ENCODE results near the gene EIF4A3. TPM values are rescaled to one million over a fixed set of nuclear protein-coding genes. Genes with fewer than 3 reads are reported as not detected.
A peak's percentile ranks its signal among the peaks of the same experiment; 100 is the strongest.

EIF4A3 gene
- 100 to 1,000 TPM; 192 to 197 TPM for total RNA-seq

- H3K27ac Mint-ChIP-seq: peak within 1 kb of the TSS; percentile 96
- peaks cover 20% of the 10 kb centered on the region for H3K36me3 Mint-ChIP-seq
- no peaks in the 10 kb centered on the region for H3K9me3 Mint-ChIP-seq
- peak; percentile 97 for DNase-seq
- H3K4me1 Mint-ChIP-seq: peaks cover 39% of the 10 kb centered on the region
- H3K4me3 Mint-ChIP-seq: peak within 1 kb of the TSS; percentile 92
- H3K27me3 Mint-ChIP-seq: no peaks in the 10 kb centered on the region
These were observed at the start of gene EIF4A3 for GRCh38 chr17:80147035-80147822. EIF4A3 (minus strand) TSS chr17:80147128; CDS start chr17:80146961, 167 bp downstream.

GRCh38 chr17:80196652-80197051, 49.7 kb upstream of the EIF4A3 start:
- peaks cover 6% of the 10 kb centered on the region for H3K27me3 Mint-ChIP-seq
- H3K4me1 Mint-ChIP-seq: no peaks in the 10 kb centered on the region
- no peaks in the 10 kb centered on the region for H3K9me3 Mint-ChIP-seq
- no peak overlapping the region for H3K27ac Mint-ChIP-seq
- no peak overlapping the region for H3K4me3 Mint-ChIP-seq
- no peak for DNase-seq
- no peaks in the 10 kb centered on the region for H3K36me3 Mint-ChIP-seq

GRCh38 chr17:80195671-80196529, 49.0 kb upstream of the EIF4A3 start:
- no peaks in the 10 kb centered on the region for H3K9me3 Mint-ChIP-seq
- H3K36me3 Mint-ChIP-seq: no peaks in the 10 kb centered on the region
- no peak overlapping the region for H3K27ac Mint-ChIP-seq
- peak; percentile 45 for DNase-seq
- H3K27me3 Mint-ChIP-seq: peaks cover 7% of the 10 kb centered on the region
- no peaks in the 10 kb centered on the region for H3K4me1 Mint-ChIP-seq
- H3K4me3 Mint-ChIP-seq: no peak overlapping the region

GRCh38 chr17:80195141-80195540, 48.2 kb upstream of the EIF4A3 start:
- Mint-ChIP-seq H3K27me3 (peaks cover 7% of the 10 kb centered on the region), H3K27ac (no peak overlapping the region), H3K36me3 (no peaks in the 10 kb centered on the region), H3K4me3 (no peak overlapping the region), H3K4me1 (no peaks in the 10 kb centered on the region), H3K9me3 (no peaks in the 10 kb centered on the region)
- DNase-seq: no peak

- Mint-ChIP-seq H3K9me3 (no peaks in the 10 kb centered on the region), H3K36me3 (no peaks in the 10 kb centered on the region), H3K27ac (no peak overlapping the region), H3K4me3 (no peak overlapping the region), H3K4me1 (no peaks in the 10 kb centered on the region), H3K27me3 (peaks cover 7% of the 10 kb centered on the region)
- no peak for DNase-seq
These were observed 45.1 kb upstream of the EIF4A3 start for GRCh38 chr17:80191865-80192661.

- no peak overlapping the region for H3K27ac Mint-ChIP-seq
- no peaks in the 10 kb centered on the region for H3K9me3 Mint-ChIP-seq
- DNase-seq: no peak
- no peak overlapping the region for H3K4me3 Mint-ChIP-seq
- H3K36me3 Mint-ChIP-seq: no peaks in the 10 kb centered on the region
- no peaks in the 10 kb centered on the region for H3K4me1 Mint-ChIP-seq
- peaks cover 7% of the 10 kb centered on the region for H3K27me3 Mint-ChIP-seq
These were observed 44.3 kb upstream of the EIF4A3 start for GRCh38 chr17:80191192-80191591.

- no peaks in the 10 kb centered on the region for H3K9me3 Mint-ChIP-seq
- no peaks in the 10 kb centered on the region for H3K4me1 Mint-ChIP-seq
- H3K27ac Mint-ChIP-seq: no peak overlapping the region
These were observed 43.8 kb upstream of the EIF4A3 start for GRCh38 chr17:80190716-80191115.

GRCh38 chr17:80189611-80190010, 42.7 kb upstream of the EIF4A3 start:
- no peak overlapping the region for H3K27ac Mint-ChIP-seq
- H3K9me3 Mint-ChIP-seq: no peaks in the 10 kb centered on the region
- no peak for DNase-seq
- H3K36me3 Mint-ChIP-seq: no peaks in the 10 kb centered on the region
- no peaks in the 10 kb centered on the region for H3K4me1 Mint-ChIP-seq
- H3K4me3 Mint-ChIP-seq: no peak overlapping the region
- H3K27me3 Mint-ChIP-seq: peaks cover 7% of the 10 kb centered on the region

More at GRCh38 chr17:80190716-80191115, 43.8 kb upstream of the EIF4A3 start:
- no peak for DNase-seq
- H3K27me3 Mint-ChIP-seq: peaks cover 7% of the 10 kb centered on the region
- no peaks in the 10 kb centered on the region for H3K36me3 Mint-ChIP-seq
- H3K4me3 Mint-ChIP-seq: no peak overlapping the region

GRCh38 chr17:80187515-80187941, 40.6 kb upstream of the EIF4A3 start:
- Mint-ChIP-seq H3K27me3 (peaks cover 7% of the 10 kb centered on the region), H3K27ac (no peak overlapping the region), H3K9me3 (no peaks in the 10 kb centered on the region), H3K36me3 (no peaks in the 10 kb centered on the region), H3K4me3 (no peak overlapping the region), H3K4me1 (no peaks in the 10 kb centered on the region)
- no peak for DNase-seq

- Mint-ChIP-seq H3K27ac (no peak overlapping the region), H3K36me3 (no peaks in the 10 kb centered on the region), H3K4me3 (no peak overlapping the region), H3K27me3 (peaks cover 5% of the 10 kb centered on the region), H3K9me3 (no peaks in the 10 kb centered on the region), H3K4me1 (no peaks in the 10 kb centered on the region)
- DNase-seq: no peak
These were observed 40.2 kb upstream of the EIF4A3 start for GRCh38 chr17:80187090-80187489.

- Mint-ChIP-seq H3K9me3 (no peaks in the 10 kb centered on the region), H3K4me1 (no peaks in the 10 kb centered on the region), H3K4me3 (no peak overlapping the region), H3K27me3 (no peaks in the 10 kb centered on the region), H3K27ac (no peak overlapping the region), H3K36me3 (no peaks in the 10 kb centered on the region)
- no peak for DNase-seq
These were observed 39.0 kb upstream of the EIF4A3 start for GRCh38 chr17:80185968-80186367.

GRCh38 chr17:80184423-80184714, 37.4 kb upstream of the EIF4A3 start:
- Mint-ChIP-seq H3K27me3 (no peaks in the 10 kb centered on the region), H3K9me3 (no peaks in the 10 kb centered on the region), H3K4me3 (no peak overlapping the region), H3K4me1 (no peaks in the 10 kb centered on the region), H3K27ac (no peak overlapping the region), H3K36me3 (no peaks in the 10 kb centered on the region)
- DNase-seq: no peak

- no peak for DNase-seq
- H3K4me3 Mint-ChIP-seq: no peak overlapping the region
- no peaks in the 10 kb centered on the region for H3K4me1 Mint-ChIP-seq
- no peak overlapping the region for H3K27ac Mint-ChIP-seq
- no peaks in the 10 kb centered on the region for H3K27me3 Mint-ChIP-seq
- H3K9me3 Mint-ChIP-seq: no peaks in the 10 kb centered on the region
- H3K36me3 Mint-ChIP-seq: no peaks in the 10 kb centered on the region
These were observed 36.9 kb upstream of the EIF4A3 start for GRCh38 chr17:80183581-80184422.

- Mint-ChIP-seq H3K27me3 (no peaks in the 10 kb centered on the region), H3K9me3 (no peaks in the 10 kb centered on the region), H3K4me3 (no peak overlapping the region), H3K27ac (no peak overlapping the region), H3K4me1 (no peaks in the 10 kb centered on the region), H3K36me3 (no peaks in the 10 kb centered on the region)
- no peak for DNase-seq
These were observed 35.9 kb upstream of the EIF4A3 start for GRCh38 chr17:80182845-80183223.
